ENCODE results near the gene GPR89A.
"Not testable (repeated sequence)": the region's sequence is repeated elsewhere in the genome, so short reads cannot be mapped to it uniquely, and the experiment has no call there.

GRCh38 chr1:145586820-145587219 is 21.0 kb upstream of the GPR89A start:
- TF ChIP-seq CTCF (IDR thresholded peaks at IDR 0.05; ENCODE audit: low read depth, low read length, poor library complexity, severe bottlenecking); EZH2phosphoT487 (IDR thresholded peaks at IDR 0.05; ENCODE audit: borderline replicate concordance, low read length): not testable (repeated sequence)
